ENCODE results near the gene BTBD9.
"Not testable (repeated sequence)": the region's sequence is repeated elsewhere in the genome, so short reads cannot be mapped to it uniquely, and the experiment has no call there.

BTBD9 gene

GRCh38 chr6:38353310-38354036 lies 286.3 kb downstream of the BTBD9 start:
- in situ Hi-C loops (cut with MboI; ENCODE audit: low sequenced_read_pairs): no loop called here

- in situ Hi-C loops (cut with MboI; ENCODE audit: low sequenced_read_pairs): no loop called here
Measured at GRCh38 chr6:38352636-38353035, 287.1 kb downstream of the BTBD9 start.

DNA sequence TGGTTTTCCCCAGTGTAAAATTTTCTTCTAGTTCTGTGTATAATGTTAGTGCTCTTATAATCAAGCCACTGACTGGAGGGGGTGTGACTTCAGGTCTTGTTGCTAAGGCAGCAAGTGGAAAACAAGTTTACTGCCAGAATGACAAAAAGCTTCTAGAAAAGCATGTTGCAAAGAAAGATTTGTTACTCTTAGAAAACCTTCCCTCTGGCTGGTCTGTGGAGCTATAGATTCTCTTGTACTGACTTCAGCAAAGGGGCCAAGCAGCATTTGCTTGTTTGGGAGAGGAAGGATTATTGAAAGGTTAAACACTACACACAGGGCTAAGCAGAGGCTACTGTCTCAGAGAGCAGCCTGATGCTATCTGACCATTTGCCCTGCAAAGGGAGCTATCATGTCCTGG lies 288.8 kb downstream of the BTBD9 start:
- in situ Hi-C loops (cut with MboI; ENCODE audit: low sequenced_read_pairs): no loop called here

DNA sequence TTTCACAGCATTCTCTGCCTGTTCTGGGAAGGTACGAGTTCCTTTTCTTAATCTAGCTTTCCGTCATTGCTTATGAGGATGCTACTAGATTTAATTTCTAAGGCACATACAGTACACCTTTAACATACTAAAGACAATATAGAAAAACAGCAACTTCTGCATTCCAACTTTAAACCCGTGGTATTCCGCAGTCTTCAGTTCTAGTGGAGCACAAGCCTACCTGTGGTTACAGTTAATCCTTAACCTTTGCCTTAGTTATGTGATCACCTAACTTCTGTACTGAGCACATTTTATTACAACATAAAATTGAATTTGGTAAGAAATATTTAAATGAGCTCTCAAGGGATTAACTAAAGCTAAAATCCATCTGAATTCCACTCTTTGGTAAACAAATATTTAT lies 289.5 kb downstream of the BTBD9 start:
- in situ Hi-C loops (cut with MboI; ENCODE audit: low sequenced_read_pairs): no loop called here

DNA sequence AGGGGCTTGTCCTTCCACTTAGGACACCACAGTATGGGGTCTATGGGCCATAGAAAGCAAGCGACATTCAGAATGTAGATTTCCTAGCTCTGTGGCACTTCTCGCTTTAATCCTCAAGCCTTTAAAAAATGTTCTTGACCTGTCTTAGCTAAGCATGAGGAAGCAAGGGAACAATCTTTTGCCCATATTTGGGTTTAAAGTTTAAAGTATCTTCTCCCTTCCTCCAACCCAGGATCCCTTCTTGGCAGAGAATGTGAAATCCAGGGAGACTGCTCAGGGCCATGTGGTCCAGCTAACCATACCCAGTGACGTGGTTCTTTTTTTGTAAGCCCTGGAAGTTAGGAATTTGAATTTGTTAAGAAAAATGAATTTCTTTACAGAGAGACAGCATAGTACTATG lies 289.9 kb downstream of the BTBD9 start:
- in situ Hi-C loops (cut with MboI; ENCODE audit: low sequenced_read_pairs): no loop called here

- in situ Hi-C loops (cut with MboI; ENCODE audit: low sequenced_read_pairs): no loop called here
Measured at GRCh38 chr6:38349221-38349620, 290.5 kb downstream of the BTBD9 start.

- in situ Hi-C loops (cut with MboI; ENCODE audit: low sequenced_read_pairs): no loop called here
Measured at GRCh38 chr6:38348371-38348770, 291.4 kb downstream of the BTBD9 start.

GRCh38 chr6:38347829-38348228 lies 291.9 kb downstream of the BTBD9 start:
- in situ Hi-C loops (cut with MboI; ENCODE audit: low sequenced_read_pairs): not testable (repeated sequence)

DNA sequence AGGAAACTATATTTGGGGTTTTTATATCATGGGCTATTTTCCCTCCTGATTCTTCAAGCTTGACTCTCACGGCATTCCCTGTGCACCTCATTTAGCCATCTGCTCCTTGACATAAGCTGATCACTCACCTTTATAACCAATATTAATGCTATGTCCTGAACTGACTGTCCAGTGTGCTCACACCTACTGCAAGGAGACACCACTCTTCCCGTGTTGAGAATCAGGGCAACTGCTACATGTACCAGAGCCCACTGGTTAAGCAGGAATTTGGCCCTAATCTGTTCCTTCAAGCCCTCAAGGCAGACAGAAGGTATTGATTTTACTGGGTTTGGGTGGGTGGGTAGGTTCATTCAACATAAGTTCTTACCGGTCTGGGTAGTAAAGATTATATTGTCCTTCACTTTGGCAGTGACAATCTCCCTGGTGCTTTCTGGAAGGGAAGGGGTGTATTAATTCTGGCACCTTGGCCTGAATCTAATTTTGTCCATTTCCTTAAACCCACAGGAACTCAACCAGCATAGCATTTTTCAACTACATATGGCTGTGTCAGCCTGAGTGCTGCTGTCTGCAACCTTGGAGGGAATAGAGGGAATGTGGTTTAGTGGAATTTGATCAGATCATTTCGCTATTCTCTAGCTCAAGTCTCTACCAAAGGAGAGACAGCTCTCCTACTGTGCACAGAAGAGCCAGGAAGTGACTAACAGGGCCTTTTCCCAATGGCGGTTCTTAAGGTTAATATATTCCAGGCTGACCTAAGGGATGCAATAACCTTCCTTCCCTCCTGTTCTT lies 293.2 kb downstream of the BTBD9 start:
- in situ Hi-C loops (cut with MboI; ENCODE audit: low sequenced_read_pairs): no loop called here

DNA sequence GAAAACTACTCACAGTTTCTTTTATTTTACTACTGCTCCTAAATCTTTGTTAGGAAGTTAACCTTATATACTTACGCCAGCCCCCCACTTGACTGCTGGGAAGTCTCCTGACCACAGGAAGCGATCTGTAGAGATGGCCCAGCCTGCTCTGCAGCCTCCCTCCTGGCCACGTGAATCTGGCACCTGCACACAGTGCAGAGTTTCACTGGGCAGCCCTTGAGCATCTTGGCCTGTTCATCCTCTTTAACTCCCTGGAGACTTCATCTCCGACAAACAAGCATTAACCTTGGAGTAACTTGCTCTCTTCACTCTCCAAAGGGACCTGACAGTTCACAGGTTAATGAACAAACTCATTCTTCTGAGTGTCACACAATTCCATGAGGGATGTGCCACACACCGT lies 294.1 kb downstream of the BTBD9 start:
- in situ Hi-C loops (cut with MboI; ENCODE audit: low sequenced_read_pairs): no loop called here

DNA sequence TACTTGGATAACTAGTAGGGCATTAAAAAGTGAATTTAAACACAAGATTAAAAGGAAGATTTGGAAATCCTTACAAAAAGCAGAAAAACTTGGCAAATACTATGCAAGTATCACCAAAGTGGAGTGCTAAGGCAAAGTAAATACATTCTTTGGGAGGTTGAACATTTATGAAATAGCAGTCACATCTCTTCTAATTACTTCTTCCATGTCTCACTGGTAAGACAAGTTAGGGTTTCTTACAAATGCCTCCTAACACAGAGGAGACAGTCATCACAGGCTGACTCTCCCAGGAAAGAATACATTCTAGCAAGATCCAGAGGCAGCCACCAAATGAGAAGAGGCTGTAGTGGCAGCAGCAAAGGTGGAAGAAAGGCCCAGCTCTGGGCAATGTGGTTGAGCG lies 298.2 kb downstream of the BTBD9 start:
- in situ Hi-C loops (cut with MboI; ENCODE audit: low sequenced_read_pairs): no loop called here

DNA sequence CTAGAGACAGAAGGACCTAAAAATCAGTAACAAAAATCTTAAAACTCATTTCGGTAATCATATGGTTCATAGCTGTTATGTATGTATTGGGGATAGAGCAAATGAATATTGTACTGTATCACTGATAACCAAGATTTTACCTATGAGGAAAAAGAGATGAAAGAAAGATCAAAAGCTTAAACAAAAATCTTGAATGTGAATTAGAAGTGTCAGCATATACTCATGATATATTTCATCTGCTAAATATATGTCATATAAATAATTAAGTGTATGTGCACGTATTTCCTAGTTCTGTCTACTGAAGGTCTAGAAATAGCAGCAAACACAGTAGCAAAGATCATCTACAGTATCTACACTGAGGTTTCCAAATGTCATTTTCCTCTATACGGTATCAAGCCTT lies 299.8 kb downstream of the BTBD9 start:
- in situ Hi-C loops (cut with MboI; ENCODE audit: low sequenced_read_pairs): no loop called here

GRCh38 chr6:38337819-38338465 lies 301.8 kb downstream of the BTBD9 start:
- in situ Hi-C loops (cut with MboI; ENCODE audit: low sequenced_read_pairs): no loop called here

- in situ Hi-C loops (cut with MboI; ENCODE audit: low sequenced_read_pairs): no loop called here
Measured at GRCh38 chr6:38336922-38337321, 302.8 kb downstream of the BTBD9 start.

GRCh38 chr6:38326837-38327236 lies 312.9 kb downstream of the BTBD9 start:
- in situ Hi-C loops (cut with MboI; ENCODE audit: low sequenced_read_pairs): no loop called here

- in situ Hi-C loops (cut with MboI; ENCODE audit: low sequenced_read_pairs): no loop called here
Measured at GRCh38 chr6:38323216-38323615, 316.5 kb downstream of the BTBD9 start.

GRCh38 chr6:38322138-38322537 lies 317.6 kb downstream of the BTBD9 start:
- in situ Hi-C loops (cut with MboI; ENCODE audit: low sequenced_read_pairs): no loop called here

GRCh38 chr6:38320843-38321242 lies 318.9 kb downstream of the BTBD9 start:
- in situ Hi-C loops (cut with MboI; ENCODE audit: low sequenced_read_pairs): no loop called here

DNA sequence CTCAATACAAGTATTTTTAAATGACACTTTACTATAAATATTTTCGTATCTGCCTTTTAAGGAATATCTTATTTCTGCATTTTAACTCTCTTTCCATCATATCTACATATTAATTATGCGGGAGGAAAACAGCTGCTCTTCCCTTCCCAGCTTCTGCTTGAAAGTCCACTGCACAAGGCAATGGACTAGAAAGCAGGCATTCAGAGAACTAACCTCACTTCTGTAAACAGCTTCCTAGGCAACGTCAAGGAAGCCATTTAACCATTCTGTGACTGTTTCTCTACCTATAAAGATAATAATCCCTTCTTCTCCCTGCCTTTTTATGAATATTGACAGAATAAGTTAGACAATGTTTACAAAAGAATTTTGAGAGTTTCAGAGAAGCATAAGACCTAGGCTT lies 319.4 kb downstream of the BTBD9 start:
- in situ Hi-C loops (cut with MboI; ENCODE audit: low sequenced_read_pairs): no loop called here

DNA sequence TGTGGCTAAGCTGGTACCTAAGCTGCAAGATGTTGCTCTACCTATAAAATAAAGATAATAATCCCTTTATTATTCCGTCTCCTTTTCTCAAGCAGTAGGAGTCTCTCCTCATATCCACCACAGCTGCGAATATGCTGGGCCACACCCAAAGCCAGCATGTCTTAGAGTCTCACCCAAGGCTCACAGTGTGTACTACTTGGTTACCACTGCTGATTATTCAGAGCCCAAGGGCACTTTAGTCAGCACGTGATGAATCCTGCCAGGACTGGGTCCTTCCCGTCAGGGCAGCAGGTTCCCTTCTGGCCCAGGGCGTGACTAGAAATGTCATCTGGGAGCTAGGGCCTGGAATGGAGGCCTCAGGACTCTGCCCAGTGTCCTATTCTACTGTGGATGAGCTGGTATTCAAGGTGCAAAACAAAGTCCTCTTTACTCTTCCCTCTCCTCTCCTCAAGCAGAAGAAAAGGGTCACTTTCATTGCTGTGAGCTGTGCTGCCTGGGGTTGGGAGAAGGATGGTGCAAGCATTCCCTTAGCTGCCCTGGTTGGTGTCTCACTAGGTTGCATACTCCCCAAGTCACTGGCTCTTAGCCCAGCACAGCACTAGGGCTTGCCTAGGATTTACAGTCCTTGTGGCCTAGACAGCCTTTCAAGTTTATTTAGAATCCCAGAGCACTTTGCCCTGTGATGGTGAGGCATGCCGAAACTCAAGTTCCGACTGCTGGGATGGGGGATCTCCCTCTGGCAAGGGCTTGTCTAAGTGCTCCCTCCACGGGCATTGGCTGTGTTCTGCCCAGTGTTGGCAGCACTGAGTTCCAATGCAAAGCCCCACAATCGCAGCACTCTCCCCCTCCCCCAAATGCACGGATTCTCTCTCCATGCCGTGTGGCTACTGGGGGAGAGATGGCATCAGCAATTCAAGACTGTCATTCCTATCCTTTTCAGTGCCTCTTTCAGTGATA lies 320.2 kb downstream of the BTBD9 start:
- in situ Hi-C loops (cut with MboI; ENCODE audit: low sequenced_read_pairs): no loop called here

All from HL-60/S4 treated with phorbol 12-myristate 13-acetate at 8.2 ng/mL for 4 days and 3 days (cell line).